Measurements from ENCODE around the gene CCND1. TPM values are rescaled to one million over a fixed set of nuclear protein-coding genes. Genes with fewer than 3 reads are reported as not detected.

The CCND1 gene
- polyA plus RNA-seq, 1 experiment: 249 TPM

DNA sequence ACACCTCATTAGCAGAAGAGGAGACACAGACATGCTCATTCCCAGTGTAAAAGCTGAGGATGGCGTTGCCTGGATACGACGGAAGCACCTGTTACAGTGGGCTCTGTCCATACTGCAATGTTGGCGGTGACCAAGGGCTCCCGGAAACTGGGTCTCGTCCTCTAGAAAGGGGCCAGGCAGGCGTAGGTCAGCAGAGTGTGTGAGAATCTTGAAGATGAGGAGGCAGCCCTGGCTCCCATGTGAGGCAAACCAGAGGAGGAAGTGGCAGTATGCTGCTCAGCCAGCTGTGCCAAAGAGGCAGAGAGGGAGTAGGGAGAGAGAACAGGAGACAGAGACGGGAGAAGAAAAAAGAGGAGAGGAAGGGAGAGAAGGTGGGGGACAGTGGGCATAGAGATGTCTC, 23.9 kb downstream of the CCND1 start:
- Histone ChIP-seq H3K9me3 (ENCODE audit: control insufficient read depth, insufficient read depth, low read length) (no peaks in the 10 kb centered on the region; the same call in 1 of the 2 replicates), H3K27me3 (ENCODE audit: control insufficient read depth, insufficient read depth, low read length) (no peaks in the 10 kb centered on the region), H3K4me3 (ENCODE audit: low read depth, low read length) (no peak overlapping the region), H3K27ac (ENCODE audit: low read depth, low read length) (no peak overlapping the region)
- DNase-seq (ENCODE audit: low read depth, low spot score): no peak
- CTCF ChIA-PET: no interaction called here
- TF ChIP-seq CTCF (IDR thresholded peaks at IDR 0.05; ENCODE audit: low read depth, low read length): no peak
- POLR2A ChIA-PET: no interaction called here

GRCh38 chr11:69665669-69666068, 24.7 kb downstream of the CCND1 start:
- H3K27ac ChIP-seq (ENCODE audit: low read depth, low read length): no peak overlapping the region
- no peak for TF ChIP-seq CTCF (IDR thresholded peaks at IDR 0.05; ENCODE audit: low read depth, low read length)
- H3K9me3 ChIP-seq (ENCODE audit: control insufficient read depth, insufficient read depth, low read length): no peaks in the 10 kb centered on the region; the same call in 1 of the 2 replicates
- no peak overlapping the region for H3K4me3 ChIP-seq (ENCODE audit: low read depth, low read length)
- no peaks in the 10 kb centered on the region for H3K27me3 ChIP-seq (ENCODE audit: control insufficient read depth, insufficient read depth, low read length)
- ChIA-PET POLR2A (no interaction called here), CTCF (no interaction called here)
- DNase-seq (ENCODE audit: low read depth, low spot score): no peak

GRCh38 chr11:69666261-69666660, 25.3 kb downstream of the CCND1 start:
- no peaks in the 10 kb centered on the region; the same call in 1 of the 2 replicates for H3K9me3 ChIP-seq (ENCODE audit: control insufficient read depth, insufficient read depth, low read length)
- no peak overlapping the region for H3K4me3 ChIP-seq (ENCODE audit: low read depth, low read length)
- no peak for TF ChIP-seq CTCF (IDR thresholded peaks at IDR 0.05; ENCODE audit: low read depth, low read length)
- H3K27ac ChIP-seq (ENCODE audit: low read depth, low read length): no peak overlapping the region
- CTCF ChIA-PET: no interaction called here
- H3K27me3 ChIP-seq (ENCODE audit: control insufficient read depth, insufficient read depth, low read length): no peaks in the 10 kb centered on the region
- DNase-seq (ENCODE audit: low read depth, low spot score): no peak
- POLR2A ChIA-PET: interaction anchor here (0.9 kb wide), 1 partner anchor 9 kb away, joined by 4 read pairs; the partner anchor contains the start of gene LTO1

DNA sequence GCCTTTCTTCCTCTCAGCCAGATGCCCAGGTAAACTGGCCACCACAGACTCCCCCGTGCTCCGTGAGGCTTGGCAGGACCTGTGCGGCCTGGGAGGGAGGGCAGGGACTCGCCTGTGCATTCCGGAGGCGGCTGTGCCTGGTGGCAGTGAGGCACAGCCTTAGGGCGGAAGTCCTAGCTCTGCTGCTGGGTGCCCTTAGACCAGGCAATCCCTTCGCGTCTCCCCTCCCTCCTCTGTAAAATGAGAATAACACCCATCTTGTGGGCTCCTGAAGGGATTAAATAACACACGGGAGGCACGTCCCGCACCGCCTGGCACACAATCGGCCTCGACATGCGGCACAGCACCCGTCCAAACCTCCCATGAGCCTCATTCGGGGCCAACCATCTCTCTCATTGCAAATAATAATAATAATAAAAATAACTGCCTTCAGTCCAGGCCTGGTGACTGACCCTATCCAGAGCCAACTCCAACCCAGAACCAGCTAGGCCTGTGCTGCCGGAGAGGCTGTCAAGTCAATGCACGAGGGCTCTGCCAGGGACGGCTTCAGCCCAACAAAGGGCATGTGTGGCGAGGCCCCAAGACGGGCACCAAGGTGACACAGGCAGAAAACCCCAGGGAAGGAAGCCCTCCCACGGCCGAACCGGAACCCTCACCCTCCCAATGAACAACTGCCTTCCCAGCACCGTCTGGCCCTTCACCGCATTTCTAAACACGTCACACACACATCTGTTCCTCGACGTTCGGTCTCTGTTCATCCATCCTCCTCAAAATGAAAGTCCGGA, 26.0 kb downstream of the CCND1 start:
- TF ChIP-seq CTCF (IDR thresholded peaks at IDR 0.05; ENCODE audit: low read depth, low read length): no peak
- Histone ChIP-seq H3K27me3 (ENCODE audit: control insufficient read depth, insufficient read depth, low read length) (no peaks in the 10 kb centered on the region), H3K9me3 (ENCODE audit: control insufficient read depth, insufficient read depth, low read length) (no peaks in the 10 kb centered on the region; the same call in 1 of the 2 replicates), H3K4me3 (ENCODE audit: low read depth, low read length) (no peak overlapping the region), H3K27ac (ENCODE audit: low read depth, low read length) (no peak overlapping the region)
- DNase-seq (ENCODE audit: low read depth, low spot score): no peak
- ChIA-PET POLR2A (interaction anchor here (0.9 kb wide), 1 partner anchor 8 kb away, joined by 4 read pairs; the partner anchor contains the start of gene LTO1), CTCF (no interaction called here)
